Measurements from ENCODE around the gene TINCR.

GRCh38 chr19:5547881-5548280, 19.9 kb downstream of the TINCR start:
- TF ChIP-seq CREB5 (CRISPR knock-in tag; IDR thresholded peaks at IDR 0.05; ENCODE audit: low read depth) (no peak), BACH2 (CRISPR knock-in tag; IDR thresholded peaks at IDR 0.05; ENCODE audit: borderline replicate concordance) (no peak), ARNTL (CRISPR knock-in tag; IDR thresholded peaks at IDR 0.05; ENCODE audit: borderline replicate concordance, low read depth) (no peak), RARB (CRISPR knock-in tag; IDR thresholded peaks at IDR 0.05) (no peak), ZFP3 (CRISPR knock-in tag; IDR thresholded peaks at IDR 0.05) (no peak)
